ENCODE data around the gene MRAP.
"Not testable (repeated sequence)": the region's sequence is repeated elsewhere in the genome, so short reads cannot be mapped to it uniquely, and the experiment has no call there.

Gene MRAP

DNA sequence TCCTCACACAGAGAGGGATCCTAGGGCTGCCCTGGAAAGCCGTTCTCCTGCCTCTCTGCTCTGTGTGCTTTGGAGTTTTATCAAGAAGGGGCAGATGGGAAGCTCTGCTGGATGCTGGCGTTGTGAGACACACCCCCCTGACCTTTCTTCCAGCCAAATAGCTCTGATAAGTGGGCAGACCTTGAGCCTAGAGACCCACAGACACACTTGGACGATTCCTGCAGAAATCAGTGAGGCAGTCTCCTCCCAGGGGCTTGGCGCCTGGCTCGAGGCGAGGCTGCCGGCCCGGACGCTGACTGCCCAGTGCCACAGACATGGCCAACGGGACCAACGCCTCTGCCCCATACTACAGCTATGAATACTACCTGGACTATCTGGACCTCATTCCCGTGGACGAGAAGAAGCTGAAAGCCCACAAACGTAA, at the start of gene MRAP:
Gene MRAP (plus strand): TSS at position 198 of the 424 bp plus-strand sequence. CDS start 117 bp downstream, at position 315.
- DNase-seq (ENCODE audit: low read depth) = no peak

DNA sequence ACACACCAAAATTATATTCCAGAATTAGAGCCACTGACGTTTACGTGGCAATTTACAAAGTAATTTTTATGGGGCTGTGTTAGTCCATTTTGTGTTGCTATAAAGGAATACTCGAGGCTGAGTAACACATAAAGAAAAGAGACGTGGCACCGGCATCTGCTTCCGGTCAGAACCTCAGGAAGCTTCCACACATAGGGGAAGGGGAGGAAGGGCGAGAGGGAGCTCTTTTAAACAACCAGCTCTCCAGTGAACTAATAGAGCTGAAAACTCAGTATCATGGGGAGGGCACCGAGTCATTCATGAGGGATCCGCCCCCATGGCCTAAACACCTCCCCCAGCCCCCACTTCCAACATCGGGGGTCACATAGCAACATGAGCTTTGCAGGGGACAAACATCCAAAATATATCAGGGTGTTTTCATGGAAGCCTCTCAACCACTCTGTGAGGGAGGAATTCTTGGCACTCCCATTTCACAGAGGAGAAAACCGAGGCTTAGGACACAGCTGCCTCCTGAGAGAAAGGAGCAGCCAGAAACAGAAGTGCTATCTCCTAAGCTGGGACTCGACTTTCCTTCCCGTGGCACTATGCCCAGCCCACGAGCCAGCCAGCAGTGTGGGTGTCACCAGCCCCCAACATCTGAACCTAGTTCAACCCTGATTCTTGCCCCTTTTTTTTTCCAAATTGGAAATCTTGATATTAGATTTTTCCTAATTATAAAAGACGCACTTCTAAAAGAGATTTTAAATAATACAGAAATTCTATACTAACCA, 49.0 kb upstream of the MRAP start:
- DNase-seq (ENCODE audit: low read depth) = no peak

DNA sequence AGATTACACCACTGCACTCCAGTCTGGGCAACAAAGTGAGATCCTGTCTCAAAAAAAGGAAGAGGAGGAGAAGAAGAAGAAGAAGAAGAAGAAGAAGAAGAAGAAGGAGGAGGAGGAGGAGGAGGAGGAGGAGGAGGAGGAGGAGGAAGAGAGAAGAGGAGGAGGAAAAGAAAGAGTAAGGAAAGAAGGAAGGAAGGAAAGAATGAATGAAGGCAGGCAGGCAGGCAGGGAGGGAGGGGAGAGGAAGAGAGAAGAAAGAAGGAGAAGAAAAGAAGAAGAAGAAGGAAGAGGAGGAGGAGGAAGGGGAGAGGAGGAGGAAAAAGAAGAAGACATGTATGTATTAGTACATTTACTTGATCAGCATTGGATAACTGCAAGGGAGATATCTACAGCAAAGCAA, 46.5 kb upstream of the MRAP start:
- DNase-seq (ENCODE audit: low read depth) = no peak

DNA sequence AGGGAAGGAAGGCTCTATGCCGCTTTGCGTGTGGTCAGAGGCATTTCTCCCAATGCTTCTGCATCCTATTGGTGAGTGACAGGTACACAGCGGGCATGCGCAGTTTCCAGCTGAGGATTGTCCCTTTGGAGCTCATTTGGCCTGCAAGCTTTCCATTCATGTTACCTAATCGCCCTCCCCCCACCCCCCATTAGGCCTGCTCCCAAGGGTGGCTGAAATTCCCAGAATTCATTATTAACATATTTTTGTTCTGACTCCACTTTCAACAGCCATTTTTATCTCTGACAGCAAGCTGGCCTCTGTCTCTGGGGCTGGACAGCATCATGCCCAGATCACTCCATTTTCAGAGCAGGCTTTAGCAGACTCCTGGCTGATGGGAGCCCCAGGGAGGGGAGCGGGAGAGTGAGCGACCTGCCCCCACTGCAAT, 45.4 kb upstream of the MRAP start:
- DNase-seq (ENCODE audit: low read depth) = no peak

DNA sequence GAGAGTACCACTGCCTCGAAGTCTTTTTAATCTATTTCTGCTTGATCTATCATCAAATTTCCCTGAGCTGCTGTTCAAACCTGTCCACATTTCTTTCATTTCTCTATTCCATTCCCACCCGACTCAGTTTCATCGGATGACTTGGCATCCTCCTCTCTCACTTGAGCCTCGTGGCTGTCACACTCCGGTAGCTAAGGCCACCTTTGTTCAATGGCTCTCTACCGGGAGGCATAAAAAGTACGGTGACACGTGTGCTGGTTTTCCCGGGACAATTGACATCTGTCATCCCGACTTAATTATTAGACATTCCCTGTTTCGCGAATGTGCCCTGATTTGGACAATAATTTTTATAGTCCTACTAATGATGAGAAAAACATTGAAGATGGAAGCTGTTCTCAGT, 42.4 kb upstream of the MRAP start:
- DNase-seq (ENCODE audit: low read depth) = no peak

DNA sequence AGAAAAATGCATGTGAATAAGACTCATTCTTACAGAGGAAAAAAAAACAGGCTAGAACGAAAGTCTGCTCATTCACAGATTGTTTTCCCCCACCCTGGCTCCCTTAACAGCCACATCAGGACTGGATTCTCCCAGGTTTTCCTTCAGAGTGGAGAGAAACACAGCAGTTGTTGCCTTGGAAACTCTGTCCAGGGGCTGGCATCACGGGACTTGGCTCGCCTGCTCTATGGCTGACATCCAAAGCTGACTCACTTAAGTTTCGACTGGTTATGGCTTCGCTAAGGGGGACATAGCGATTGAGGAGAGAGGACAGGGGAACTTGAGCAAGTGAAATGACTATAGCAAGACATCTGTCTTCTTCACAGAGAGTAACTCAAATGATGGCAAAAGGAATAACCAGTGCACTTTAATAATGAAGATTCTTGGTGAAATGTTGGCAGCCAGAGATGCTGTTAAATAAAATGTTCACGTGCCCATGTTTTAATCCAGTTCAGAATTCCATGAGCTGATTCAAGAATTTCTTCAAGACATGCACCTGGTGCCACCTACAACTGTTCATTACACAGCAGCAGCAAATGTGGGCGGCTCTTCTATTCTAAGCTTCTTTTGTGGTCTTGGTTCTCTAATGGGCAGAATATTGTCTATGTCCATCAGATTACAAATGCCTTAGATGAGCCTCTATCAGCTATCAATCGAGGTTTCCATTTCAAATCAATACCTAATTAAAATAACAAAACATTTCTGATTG, 41.6 kb upstream of the MRAP start:
- DNase-seq (ENCODE audit: low read depth) = no peak

DNA sequence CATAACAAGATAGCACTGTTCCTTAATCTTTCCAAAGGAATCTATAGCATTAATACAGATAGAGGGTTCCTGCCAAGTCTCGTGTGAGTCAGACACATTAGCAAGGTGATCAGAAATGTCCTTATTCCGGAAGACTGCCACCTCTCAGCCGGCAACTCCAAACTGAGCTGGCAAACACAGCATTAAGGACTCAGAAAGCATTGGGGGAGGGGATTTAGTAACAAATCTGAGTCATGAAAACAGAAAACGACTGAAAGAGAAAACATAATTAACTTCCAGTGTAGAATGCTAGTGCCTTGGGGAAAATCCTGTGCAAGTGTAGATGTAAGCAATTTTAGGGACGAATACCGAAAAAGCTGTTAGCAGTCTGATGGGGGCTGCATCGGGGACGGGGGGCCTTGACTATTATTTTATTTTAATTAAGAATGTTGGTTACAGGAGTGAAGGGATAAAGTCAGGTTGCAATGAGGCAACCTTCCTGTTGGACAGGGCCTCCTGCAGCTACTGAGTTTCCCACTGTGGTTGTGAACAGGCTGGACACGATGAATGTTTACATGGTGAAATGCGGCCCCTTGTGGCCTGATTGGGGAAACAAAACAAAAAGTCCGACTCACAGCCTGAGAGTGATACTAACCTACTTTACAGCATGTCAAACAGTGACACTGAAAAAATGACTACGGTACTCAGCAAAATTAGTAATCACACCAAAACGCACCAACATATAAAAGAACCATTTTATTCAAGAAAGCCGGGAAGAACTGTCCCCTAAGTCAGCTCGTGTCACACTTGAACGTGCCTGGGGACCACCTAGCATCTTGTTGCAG, 40.5 kb upstream of the MRAP start:
- DNase-seq (ENCODE audit: low read depth) = no peak

DNA sequence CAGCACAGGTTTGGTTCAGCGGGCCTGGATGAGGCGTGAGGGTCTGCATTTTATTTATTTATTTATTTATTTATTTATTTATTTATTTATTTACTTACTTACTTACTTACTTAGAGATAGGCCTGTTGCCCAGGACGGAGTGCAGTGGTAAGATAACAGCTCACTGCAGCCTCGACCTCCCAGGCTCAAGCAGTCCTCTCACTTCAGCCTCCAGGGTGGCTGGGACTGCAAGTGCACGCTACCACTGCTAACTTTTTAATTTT, 39.9 kb upstream of the MRAP start:
- not testable (repeated sequence) for DNase-seq (ENCODE audit: low read depth)

DNA sequence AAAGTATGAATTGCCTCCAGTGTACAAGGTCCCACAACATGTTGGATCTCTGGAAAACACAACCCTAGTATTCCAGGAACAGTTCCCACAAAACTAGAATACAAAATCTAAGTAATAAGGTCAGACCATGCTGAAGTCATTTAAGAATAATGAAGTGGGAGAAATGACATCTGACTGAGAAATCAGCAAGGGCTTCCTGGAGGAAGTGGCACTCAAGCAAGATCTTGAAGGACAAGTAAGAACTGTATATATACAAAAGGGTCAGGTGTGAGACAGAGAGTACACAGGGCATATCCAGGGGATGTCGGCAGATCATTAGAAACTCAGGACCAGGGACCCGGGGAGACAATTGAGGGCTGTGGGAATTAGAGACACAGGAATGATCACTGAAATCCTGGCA, 38.5 kb upstream of the MRAP start:
- no peak for DNase-seq (ENCODE audit: low read depth)

DNA sequence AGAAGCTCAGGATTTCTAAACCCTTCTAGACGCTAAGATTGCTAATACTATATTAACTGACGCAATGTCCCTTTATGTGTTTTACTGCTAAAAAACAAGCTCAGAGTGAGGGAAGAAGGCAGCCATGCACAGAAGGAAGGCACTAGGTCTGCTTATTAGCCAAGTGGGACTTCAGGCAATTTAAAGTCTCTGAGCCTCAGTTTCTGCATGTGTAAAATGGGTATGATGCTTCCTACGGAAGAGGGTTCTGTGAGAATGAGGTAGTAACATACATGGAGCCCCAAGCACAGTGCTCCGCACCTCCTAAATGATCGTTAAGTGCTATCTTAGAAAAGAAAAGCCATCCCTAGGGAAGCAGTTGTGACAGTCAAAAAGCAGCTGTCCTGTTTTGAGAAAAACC, 36.7 kb upstream of the MRAP start:
- DNase-seq (ENCODE audit: low read depth) = no peak

DNA sequence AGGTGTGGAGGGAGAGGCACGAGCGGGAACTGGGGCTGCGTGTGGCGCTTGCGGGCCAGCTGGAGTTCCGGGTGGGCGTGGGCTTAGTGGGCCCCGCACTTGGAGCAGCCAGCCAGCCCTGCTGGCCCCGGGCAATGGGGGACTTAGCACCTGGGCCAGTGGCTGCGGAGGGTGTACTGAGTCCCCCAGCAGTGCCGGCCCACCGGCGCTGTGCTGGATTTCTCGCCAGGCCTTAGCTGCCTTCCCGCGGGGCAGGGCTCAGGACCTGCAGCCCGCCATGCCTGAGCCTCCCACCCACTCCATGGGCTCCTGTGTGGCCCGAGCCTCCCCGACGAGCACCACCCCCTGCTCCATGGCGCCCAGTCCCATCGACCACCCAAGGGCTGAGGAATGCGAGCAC, 33.3 kb upstream of the MRAP start:
- DNase-seq (ENCODE audit: low read depth) = not testable (repeated sequence)

DNA sequence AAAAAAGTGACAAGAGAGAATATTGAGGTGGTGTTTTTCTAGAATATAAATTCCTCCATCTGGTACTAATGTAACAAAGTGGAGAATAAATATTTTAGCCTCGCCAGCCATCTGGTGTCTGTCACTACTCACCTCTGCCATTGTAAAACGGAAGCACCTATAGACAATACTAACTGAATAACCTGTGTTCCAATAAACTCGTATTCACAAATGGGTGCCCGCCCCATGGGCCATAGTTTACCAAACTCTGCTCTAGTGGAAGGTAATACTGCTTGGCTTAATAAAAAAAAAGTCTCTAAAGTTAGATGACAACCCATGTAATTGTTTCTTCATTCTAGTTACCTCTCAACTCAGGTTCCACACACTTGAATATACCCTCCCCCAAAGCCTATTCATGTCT, 27.9 kb upstream of the MRAP start:
- no peak for DNase-seq (ENCODE audit: low read depth)

DNA sequence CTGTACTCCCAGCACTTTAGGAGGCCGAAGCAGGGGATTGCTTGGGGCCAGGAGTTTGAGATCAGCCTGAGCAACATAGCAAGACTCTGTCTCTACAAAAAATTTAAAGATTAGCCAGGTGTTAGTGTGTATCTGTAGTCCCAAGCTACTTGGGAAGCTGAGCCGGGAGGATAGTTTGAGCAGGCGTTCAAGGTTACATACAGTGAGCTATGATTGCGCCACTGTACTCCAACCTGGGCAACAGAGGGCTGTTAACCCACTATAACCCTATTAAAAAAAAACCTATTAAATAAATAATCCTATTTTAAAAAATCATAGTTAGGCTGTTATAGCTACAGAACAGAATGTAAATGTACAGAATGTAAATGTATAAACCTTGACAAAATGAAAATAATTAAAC, 22.0 kb upstream of the MRAP start:
- no peak for DNase-seq (ENCODE audit: low read depth)

DNA sequence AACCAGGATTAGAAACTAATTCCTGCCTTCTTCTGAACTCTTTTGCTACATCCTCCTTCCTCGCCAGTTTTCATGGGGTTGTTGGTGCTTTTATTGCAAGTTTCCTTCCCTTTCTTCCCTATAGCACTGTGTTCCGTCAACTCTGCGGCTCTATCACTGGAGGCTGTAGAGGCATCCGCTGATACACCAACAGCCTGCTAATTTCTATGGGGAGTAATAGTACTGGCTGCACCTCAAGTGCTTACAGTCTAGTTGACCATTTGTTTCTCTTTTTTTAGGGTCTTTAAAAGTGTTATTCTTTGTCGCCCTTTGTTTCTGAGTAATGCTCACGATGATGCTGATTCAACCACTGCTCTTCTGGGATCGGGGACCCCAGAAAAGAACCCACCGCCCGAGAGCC, 20.6 kb upstream of the MRAP start:
- DNase-seq (ENCODE audit: low read depth) = no peak

DNA sequence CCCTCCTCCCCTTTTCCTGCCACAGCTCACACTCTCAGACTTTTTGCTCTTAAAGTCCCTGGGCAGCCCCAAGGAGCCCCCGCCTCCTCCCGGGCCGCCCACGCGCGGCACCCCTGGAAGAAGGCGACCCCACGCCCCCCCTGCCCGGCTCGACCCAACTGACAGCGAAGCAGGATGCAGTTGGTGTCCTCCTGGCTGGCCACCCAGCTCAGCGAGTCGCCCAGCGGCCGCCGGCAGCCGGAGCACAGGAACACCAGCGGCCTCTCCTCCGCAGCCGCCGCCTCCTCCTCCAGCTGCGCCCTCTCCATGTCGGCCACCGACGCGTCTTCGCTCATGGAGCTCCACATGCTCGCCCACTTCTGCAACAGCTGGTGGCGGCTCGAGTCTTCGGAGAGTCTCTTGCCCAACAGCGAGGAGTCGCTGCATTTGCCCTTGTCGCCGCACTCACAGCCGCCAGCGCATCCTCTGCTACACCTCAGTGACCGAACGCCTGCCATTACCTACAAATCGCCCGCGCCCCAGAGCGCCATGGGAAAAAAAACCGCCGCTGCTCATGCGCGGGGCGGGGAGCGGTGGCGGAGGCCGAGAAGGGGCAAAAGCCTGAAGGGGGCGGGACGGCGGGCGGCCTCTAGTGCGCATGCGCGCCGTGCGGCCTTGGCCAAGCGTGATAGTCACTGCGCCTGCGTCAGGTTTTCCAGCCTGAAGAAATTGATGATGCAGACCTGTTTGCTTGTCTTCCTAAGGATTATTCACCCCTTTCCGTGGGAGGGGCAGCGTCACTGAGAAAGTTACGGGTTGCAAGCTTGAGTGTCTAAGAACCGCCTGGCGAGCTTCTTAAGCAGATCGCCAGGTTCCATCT, 19.9 kb upstream of the MRAP start, which contains the start of gene MIS18A:
Gene MIS18A (minus strand): TSS at position 532 of the 859 bp plus-strand sequence. CDS start 35 bp downstream, at position 497.
- DNase-seq (ENCODE audit: low read depth) = peak; percentile 98

DNA sequence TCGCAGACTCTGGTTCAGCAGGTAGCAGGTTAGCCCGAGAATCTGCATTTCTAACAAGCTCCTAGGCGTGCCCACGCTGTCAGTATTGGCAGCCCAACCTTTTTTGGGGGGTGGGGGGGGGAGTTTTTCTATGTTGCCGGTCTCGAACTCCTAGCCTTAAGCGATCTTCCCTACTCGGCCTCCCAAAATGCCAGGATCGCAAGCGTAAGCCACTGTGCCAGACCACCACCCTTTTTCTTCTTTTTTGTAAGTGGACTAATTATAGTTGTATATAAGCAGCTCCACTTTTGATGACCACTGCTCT, 19.3 kb upstream of the MRAP start:
- no peak for DNase-seq (ENCODE audit: low read depth)

DNA sequence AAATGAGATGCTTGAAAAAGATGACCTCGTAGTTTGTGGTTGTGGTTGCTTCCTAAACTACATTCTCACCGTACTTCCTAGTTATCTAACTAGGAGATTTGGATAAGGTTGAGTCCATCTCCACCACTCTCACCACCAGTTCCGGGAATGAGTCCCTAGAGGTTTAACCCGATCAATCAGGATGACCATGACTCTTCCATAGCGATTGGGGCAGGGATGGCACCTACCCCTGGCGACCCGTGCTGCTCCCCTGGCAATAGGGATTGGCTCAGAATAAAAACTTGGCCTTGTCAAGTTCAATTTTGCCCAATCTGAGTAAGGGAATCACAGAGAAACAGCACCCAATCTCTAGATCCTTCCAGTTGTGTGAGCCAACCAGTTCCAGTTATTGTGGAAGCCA, 17.1 kb upstream of the MRAP start:
- no peak for DNase-seq (ENCODE audit: low read depth)

DNA sequence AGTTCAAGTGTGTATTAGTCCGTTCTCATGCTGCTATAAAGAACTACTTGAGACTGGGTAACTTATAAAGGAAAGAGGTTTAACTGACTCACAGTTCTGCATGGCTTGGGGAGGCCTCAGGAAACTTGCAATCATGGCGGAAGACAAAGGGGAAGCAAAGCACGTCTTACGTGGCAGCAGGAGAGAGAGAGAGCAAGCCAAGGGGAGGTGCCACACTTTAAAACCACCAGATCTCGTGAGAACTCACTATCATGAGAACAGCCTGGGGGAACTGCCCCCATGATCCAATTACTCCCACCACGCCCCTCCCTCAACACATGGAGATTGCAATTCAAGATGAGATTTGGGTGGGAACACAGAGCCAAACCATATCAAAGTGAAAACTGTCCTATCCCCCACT, 15.7 kb upstream of the MRAP start:
- DNase-seq (ENCODE audit: low read depth) = no peak

DNA sequence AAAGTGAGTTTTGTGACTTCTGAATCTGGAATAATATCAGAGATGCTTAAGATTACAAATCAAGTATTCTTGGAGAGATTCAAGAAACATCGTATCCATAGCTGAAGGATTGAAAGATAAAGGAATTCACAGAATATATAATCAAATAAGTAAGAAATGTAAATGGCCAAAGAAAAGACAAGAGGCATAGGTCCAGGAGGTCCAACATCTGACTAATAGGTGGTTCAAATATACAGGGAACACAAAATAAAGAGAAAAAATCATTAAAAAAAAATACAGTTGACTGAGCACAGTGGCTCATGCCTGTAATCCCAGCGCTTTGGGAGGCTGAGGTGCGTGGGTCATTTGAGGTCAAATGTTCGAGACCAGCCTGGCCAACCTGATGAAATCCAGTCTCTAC, 13.2 kb upstream of the MRAP start:
- DNase-seq (ENCODE audit: low read depth) = no peak

DNA sequence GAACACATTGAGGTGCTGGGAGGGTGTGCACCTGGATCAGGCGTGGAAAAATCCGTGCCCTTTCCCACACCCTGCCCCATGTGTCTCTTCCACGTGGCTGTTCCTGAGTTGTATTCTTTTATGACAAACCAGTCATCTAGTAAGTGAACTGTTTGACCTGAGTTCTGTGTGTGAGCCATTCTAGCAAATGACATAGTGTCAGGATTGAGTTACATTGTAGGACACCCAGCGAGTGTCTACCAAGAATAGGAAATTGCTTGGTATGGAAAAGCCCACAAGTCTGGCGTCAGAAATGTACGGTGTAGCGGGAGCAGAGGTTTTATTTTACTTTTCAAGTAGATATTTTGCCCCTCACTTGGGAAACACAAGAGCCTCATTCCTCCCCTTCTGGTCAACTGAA, 1.2 kb upstream of the MRAP start:
- no peak for DNase-seq (ENCODE audit: low read depth)

DNA sequence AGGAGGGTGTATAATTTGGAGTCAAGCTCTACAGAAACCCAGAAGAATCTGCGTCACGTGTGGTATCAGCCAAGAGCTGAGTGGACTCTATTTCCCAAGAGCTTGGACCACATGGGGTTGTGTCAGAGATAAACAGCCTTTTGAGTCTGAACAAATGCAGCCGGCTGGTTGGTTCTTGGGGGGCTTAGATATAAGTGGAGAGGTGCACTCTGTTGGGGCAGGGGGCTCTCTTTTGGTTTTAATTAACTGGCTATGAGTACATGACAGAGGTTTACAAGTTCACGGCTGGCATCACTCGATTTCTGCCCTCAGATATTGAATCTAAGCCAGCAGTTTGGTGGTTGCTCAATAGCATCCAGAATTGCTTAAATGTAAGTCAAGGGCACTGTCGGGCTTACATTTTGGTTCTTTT, 501 bp upstream of the MRAP start:
- DNase-seq (ENCODE audit: low read depth) = no peak

DNA sequence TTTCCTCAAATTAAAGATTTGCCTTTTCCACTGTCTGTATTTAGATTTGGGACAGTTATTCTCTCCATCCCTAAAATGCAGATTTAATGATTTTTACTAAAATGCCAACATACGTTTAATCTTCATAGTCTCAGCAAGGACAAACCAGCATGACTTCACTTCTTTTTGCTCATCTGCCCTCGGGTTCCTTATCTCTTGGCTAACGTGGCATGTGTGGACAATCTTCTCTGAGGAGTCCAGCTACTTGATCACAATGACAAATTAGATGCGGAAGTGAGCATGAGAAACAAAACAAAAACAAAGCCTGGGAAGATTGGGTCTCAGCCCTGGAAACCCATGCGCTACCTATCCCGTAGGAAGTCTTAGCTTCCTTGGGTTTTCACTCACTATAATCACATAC, 1.0 kb downstream of the MRAP start:
- no peak for DNase-seq (ENCODE audit: low read depth)
